GM19372 (cell line): ENCODE data around the gene NANS.
"Not testable (repeated sequence)": the region's sequence is repeated elsewhere in the genome, so short reads cannot be mapped to it uniquely, and the experiment has no call there.

Source experiments
- ATAC-seq: cut with Tn5 transposase; IDR thresholded peaks from one replicate; pipeline ENCODE4 v1.9.1; 2021; ENCODE audit warnings: mild to moderate bottlenecking, low read depth, moderate library complexity; ENCODE audit not compliant: unreplicated experiment

NANS gene, protein sequence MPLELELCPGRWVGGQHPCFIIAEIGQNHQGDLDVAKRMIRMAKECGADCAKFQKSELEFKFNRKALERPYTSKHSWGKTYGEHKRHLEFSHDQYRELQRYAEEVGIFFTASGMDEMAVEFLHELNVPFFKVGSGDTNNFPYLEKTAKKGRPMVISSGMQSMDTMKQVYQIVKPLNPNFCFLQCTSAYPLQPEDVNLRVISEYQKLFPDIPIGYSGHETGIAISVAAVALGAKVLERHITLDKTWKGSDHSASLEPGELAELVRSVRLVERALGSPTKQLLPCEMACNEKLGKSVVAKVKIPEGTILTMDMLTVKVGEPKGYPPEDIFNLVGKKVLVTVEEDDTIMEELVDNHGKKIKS

DNA sequence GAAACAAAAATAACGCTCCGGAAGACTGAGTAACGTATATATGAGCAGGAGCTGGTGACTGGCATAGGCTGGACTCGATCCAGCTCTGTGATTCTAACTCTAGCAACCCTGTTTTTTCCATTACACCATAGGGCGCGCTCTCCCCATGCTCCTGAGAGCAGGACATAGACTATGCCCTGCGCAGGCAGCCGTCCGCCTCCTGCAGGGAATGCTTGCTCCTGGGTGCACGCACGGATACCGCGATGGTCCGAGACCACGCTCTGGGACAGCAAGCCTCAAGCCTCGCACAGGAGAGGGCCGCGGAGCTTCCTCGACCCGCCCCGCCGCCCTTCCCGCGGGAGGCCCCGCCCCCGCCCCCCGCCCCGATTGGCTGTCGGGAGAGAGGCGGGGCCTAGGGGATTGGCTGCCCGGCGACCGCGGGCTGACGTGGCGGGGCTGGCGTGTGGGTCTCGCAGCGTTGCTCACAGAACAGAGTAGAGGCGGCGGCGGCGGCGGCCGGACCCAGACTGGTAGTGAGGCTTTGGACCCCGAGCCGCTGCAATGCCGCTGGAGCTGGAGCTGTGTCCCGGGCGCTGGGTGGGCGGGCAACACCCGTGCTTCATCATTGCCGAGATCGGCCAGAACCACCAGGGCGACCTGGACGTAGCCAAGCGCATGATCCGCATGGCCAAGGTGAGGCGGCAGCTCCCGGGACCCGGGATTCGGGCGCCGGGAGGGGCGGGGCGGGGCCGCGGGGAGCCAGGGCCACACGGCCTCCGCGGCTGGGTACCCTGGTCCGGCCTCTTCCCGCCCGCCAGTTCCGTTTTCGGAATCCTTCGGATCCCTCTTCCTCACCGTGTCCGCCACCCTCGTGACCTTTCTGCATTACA lies at the start of gene NANS:
TSS of gene NANS (plus strand) at position 464 of the 869 bp plus-strand sequence. CDS start at position 541, 77 bp downstream.
- peak; percentile 88 for ATAC-seq

DNA sequence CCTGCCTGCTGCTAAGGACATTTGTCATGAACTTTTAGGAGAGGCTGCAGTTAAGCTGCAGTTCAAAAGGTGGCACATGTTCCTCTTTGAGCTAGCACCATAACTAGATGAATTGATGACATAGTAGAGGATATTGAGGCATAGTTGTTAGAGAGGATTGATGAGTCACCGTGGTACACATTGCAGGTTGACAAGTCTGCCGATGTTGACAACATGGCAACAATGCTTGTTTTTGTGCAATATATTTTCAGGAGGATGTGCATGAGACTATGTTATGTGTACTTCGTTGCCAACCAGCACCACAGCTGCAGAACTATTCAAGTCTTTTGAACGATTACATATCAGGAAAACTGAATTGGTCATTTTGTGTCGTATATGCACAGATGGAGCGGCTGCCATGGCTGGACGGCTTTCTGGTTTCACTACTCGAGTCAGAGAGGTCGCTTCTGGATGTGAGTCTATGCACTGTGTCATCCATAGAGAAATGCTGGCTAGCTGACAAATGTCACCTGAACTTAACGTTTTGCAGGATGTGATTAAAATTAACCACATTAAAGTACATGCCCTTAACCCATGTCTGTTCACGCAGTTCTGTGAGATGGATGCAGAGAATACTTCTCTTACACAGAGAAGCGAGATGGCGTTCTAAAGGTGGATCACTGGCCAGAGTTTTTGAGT lies 49.1 kb upstream of the NANS start:
- ATAC-seq = no peak

DNA sequence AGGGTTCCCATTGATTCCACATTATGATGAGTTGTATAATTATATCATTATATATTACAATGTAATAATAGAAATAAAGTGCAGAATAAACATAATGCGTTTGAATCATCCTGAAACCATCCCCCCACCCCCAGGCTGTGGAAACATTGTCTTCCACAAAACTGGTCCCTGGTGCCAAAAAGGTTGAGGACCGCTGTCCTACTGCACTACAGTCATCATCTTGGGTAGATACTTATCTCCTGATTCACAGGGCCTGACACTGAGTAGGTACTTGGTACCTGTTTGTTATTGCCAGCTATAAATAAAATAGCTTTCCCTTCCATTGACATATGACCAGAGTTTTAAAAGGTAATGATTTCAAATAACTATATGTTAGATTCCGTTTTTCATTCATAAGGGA lies 47.8 kb upstream of the NANS start:
- ATAC-seq = no peak

DNA sequence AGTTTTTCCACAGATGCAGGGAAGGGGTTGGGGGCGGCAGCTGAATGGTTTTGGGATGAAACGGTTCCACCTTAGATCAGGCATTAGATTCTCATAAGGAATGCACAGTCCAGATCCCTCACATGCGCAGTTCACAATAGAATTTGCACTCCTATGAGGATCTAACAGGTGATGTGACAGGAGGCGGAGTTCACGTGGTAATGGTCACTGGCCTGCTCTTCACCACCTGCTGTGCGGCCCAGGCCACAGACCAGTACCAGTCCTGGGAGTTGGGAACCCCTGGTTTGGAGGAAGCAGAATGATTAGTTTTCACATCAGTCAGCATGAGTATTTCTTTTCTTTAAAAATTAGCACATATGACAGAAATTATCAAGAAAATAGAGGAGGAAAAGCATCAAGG lies 47.1 kb upstream of the NANS start:
- no peak for ATAC-seq

DNA sequence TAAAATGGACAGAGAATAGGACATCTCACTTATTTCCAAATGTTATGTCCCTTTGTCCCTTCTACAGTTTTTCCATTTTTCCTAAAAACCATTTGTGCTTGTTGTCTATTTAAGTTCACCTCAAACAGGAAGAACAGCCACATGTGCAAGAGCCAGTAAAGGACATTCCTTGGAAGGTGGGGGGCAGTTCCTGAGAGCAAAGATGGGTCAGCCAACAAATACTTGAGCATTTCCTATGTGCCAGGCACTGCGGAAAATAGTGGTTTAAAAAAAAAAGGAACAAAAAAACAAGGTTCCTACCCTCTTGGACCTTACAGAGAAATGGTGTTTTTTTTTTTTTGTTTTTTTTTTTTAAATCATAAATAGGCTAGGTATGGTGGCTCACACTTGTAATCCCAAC lies 46.6 kb upstream of the NANS start:
- no peak for ATAC-seq

DNA sequence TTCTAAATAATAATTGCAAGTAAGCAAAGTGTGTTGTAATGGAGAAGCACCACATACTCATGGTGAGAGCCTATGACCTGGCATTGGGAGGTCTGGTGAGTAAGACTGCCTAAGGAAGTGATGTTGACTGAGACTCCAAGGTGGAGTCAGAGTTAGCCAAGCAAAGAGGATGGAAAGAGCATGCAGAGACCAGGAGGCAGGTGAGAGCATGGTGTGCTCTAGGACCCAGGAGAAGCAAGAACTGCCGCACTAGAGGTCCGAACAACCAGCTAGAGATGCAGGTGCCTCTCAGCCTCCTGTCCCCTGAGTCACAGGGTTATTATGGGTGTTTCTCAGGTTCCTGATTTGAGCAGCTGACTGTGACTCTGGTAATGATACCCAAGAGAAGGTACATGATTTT lies 46.1 kb upstream of the NANS start:
- ATAC-seq = peak; percentile 78

DNA sequence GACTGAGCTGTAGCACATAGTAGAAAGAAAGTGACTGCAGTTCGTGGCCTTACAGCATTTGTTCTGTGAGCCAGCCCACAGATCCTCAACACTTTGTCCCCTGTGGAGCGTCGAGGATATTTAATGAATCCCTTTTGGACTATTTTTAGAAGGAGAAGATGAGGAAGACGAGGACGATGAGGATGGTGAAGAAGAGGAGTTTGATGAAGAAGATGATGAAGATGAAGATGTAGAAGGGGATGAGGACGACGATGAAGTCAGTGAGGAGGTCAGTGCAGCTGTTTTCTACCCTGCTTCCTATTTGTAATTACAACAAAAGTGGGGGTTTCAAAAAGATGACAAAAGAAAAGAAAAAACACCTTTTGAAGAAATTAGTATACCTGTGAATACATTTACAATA lies 45.4 kb upstream of the NANS start:
- ATAC-seq = no peak

DNA sequence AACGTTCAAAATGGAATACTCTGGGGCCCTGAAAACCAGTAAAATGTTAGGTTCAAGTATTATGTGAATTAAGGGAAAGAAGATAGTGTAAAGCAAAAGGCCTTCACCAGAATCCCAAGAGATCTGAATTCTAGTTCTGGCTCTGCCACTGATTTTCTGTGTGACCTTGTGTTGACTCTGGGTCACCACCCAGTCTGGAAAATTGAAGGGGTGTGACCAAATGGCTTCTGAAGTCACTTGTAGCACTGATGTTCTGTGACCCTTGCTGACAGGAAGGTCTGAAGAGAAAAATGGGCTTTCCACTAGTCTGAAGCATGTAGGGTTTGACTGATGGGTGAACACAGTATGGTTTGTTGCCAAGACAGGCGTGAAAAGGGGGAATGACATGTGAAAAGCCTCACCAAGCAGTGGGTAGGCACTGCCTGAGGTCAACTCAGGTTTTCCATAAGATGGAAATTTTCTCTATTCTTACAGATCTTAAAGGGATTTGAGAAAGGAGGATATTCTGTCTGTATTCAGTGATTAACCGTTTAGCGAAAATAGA lies 40.3 kb upstream of the NANS start:
- ATAC-seq = no peak

DNA sequence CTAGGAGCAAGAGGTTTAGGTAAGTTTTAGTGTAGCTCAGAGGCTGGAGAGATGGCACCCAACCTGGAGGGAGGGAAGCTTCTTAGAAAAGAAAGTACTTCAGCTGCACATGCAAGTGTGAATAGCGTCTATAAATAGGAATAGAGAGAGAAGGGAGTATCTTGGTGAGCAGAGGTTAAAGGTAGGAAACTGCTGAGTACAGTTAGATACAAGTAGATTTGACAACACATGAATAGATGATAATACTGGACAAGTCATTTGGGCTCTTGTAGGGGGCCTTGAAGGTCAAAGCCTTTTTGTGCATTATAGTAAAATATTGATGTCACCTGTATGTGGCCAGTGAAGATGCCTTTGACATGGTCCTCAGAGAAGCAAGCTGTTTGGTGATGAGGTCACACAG lies 39.2 kb upstream of the NANS start:
- no peak for ATAC-seq

DNA sequence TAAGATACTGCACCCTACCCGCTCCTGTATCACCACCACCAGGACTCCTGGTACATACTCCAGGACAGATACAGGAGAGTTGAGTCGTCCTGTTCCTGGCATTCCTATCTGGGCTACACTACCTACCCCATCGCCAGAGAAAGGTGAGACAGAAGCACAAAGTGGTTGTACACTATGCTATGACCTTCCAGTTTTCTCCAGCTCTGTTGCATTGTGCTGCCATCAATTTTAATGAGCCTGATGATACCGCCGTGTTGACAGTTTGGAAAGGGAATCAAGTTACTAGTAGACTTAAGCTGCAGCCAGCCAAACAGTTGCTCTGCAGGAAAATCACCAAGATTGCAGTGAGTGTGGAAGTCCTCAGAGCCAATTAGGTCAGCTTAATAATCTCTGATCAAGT lies 38.2 kb upstream of the NANS start:
- no peak for ATAC-seq

DNA sequence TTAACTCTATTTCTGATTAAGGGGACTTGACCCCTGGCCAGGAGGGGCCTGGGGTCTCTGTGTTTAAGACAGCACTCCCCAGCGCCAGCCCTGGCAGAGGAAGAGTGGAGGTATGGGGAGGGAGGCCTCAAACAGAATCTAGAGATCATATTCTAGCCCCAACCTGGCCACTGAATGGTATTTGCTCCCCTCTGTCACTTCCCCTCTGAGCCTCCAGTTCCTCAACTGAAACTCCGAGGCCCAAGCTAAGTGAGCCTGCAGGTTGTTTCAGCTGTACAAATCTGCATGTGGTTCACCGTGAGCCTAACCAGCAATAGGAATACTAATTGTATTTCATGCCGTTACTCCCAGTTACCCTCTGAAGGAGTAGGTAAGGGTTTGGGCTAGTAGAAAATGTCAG lies 37.4 kb upstream of the NANS start:
- ATAC-seq = no peak

DNA sequence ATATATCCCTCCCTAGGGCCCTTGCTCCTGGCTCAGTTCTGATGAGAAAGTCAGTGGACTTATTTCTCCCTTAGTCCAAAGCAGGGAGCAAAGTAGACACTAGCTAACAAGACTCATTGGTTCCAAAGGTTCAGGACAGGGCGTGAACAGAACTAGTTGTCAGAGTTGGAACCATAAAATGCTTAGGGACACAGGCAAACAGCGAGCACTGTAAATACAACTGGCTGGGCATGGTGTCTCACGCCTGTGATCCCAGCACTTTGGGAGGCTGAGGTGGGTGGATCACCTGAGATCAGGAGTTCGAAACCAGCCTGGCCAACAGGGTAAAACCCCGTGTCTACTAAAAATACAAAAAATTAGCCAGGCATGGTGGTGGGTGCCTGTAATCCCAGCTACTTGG lies 36.7 kb upstream of the NANS start:
- ATAC-seq = not testable (repeated sequence)

DNA sequence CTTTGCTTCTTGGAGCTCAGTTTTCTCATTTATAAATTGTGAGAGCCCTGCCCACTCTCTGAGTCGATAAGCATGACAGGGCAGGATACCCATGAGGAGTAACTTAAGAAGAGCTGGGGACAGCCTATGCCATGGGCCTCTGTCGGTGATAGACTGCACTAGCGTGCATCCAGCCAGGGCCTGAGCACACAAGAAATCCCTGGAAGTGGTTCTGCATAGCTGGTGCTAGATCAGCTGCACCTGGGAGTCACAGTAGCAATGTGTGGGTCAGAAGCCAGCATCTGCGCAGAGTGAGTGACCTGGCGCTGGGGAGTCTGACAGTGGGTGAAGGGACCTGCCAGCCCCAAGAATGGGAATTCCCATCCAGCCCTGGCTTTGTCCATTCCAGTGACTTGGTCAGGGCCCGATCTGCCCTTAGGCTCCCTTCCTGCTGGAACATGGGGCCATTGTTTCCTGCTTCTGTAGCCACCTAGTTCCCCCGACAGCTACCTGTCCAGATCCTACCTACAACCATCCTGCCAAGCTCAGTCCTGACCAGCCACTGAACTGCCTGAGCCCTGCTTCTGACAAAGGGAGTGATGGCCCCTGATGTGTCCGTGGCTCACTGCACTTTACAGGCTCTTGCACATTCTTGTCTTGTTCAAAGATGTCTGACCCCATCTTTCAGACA lies 35.9 kb upstream of the NANS start:
- no peak for ATAC-seq

DNA sequence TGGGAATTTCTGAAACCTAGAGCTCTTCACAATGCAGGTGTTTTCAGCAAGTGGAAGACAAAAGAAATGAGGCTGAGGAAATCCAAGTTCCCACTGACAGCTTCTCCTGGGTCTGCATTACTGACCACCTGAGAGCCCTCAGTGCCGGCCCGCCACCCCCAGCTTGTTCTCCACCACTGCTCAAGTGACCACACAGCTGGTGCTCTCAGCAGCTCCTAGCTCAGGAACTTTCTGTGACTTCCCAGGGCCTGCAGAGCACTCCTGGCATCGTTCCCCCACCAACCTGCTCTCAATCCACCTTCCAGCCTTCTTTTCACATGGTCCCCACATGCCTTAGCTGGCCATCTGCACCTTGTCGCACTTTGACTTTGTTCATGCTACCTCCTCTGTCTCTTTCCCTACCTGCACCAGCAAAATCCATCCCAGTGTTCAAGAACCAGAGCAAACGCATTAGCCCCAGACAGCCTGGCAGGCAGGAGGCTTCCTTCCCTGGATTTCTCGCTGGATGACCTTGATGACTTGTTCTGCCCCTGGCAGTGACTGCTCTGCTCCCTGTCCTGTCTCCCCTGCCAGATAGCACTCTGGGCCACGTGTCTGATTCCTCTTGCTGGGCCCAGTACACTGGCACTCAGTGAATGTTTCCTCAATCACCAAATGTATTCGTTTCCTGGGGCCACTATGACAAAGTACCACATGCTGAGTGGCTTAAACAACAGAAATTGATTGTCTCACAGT lies 35.1 kb upstream of the NANS start:
- ATAC-seq = no peak

DNA sequence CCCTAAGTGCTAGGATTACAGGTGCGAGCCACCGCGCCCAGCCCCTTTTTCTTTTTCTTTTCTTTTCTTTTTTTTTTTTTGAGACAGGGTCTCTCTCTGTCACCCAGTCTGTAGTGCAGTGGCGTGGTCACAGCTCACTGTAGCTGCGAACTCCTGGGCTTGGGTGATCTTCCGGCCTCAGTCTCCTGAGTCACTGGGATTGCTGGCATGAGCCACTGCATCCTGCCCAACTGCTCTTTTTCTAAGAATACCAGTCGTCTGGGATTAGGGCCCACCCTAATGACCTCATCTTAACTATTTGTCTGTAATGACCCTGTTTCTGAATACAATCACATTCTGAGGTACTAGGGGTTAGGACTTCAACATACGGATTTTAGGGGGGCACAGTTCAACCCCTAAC lies 34.1 kb upstream of the NANS start:
- no peak for ATAC-seq

DNA sequence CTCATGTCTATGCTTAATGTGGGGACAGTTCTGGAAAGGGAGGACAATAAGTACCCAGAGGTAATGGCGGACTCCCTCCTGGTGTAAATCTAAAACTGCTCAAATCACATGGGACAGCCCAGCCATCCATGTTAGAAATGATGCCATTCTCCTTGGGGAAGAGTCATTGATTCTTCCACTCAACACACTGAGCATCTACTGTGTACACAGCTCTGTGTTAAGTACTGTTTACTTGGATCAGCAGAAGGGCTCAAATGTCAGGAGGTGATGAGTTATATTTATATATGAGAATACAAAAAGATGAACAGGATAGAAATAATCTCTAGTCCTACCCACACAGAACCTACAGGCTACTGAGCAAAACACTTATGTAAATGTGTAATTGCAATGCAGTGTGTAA lies 31.8 kb upstream of the NANS start:
- no peak for ATAC-seq

DNA sequence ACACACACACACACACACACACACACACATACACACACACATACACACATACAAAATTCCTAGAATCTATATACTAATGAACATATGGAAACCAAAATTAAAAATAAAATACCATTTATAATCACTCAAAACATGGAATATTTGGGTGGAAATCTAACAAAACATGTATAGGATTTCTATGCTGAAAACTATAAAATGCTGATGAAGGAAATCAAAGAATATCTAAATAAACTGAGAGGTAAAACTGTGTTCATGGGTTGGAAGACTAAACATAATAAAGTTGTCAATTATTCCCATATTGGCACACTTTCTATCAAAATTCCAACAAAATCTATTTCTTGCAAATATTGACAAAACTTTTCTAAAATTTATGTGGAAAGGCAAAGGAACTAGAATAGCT lies 25.4 kb upstream of the NANS start:
- no peak for ATAC-seq

DNA sequence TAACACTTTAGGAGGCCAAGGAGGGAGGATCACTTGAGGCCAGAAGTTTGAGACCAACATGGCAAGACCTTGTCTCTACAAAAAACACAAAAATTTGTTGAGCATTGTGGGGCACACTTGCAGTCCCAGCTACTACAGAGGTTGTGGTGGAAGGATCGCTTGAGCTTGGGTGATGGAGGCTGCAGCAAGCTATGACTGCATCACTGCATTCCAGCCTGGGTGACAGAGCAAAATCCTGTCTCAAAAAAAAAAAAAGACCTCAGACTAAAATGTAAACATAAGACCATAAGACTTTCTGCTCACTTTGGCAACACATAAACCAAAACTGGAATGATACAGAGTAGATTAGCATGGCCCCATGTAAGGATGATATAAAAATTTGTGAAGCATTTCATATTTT lies 24.6 kb upstream of the NANS start:
- no peak for ATAC-seq

DNA sequence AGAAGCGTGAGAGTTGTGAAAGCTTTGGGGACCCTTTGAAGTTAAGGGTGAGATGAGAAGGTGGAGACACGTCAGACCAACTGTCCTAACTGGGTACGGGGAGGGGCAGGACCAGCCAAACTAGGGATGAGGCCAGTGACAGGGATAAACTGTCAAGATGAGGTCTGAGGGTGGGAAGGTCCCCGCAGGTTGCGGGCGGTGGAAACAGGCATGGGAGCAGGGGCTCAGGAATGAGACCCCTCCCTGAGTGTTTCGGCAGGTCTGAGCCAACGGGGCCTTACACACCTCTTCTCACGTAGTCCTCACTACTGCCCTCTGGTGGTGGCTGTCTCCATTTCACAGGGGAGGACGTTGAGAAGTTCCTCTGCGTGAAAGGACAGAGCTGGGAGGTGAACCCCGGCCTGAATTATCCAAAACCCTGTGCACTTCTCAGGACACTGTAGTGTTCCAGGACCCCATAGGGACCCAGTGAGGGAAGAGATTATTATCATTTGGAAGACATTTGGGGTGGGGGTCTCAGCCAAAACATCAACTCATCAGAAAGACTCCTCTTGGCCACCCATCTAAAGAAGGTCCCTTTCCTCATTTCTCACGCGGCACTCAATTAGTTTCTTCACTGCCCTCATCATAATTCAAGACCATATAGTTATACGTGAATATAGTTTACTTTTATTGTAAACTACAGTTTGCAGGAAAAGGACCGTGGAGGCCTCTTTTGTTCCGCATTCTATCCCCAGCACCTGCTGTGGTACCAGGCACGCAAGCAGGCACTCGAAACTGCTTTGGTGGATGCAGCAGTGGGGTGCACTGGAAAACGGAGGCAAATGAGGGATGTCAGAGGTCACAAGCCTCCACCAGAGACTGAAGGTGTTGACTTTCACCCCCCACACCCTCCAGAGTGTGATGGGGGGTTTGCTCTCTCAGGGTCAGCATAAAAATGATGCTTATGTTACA lies 21.7 kb upstream of the NANS start:
- ATAC-seq = no peak
